GOT3 (cell line): ENCODE data around the gene TCEAL3.
"Not testable (repeated sequence)": the region's sequence is repeated elsewhere in the genome, so short reads cannot be mapped to it uniquely, and the experiment has no call there.

Source experiments
- DNase-seq: peaks from one replicate; lab custom pipeline; 2025; ENCODE audit warnings: mixed read lengths; lab: John Stamatoyannopoulos, UW

TCEAL3 gene

DNA sequence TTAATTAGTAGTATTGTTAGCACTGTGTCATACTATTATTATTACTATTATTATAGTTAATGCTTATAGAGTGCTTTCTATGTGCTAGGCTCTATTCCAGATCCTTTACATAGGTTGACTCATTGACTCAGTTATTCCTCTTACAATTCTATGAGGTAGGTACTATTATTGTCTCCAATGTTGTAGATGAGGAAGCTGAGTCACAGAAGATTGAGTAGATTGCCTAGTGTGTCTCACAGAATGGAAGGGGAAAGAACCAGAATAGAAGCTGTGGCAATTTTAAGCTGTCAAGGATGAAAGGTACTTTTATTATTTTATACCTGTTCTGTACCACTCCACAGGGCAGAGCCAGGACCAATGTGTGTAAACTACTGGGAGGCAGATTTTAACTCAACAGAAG, 19.1 kb downstream of the TCEAL3 start:
- DNase-seq = no peak

DNA sequence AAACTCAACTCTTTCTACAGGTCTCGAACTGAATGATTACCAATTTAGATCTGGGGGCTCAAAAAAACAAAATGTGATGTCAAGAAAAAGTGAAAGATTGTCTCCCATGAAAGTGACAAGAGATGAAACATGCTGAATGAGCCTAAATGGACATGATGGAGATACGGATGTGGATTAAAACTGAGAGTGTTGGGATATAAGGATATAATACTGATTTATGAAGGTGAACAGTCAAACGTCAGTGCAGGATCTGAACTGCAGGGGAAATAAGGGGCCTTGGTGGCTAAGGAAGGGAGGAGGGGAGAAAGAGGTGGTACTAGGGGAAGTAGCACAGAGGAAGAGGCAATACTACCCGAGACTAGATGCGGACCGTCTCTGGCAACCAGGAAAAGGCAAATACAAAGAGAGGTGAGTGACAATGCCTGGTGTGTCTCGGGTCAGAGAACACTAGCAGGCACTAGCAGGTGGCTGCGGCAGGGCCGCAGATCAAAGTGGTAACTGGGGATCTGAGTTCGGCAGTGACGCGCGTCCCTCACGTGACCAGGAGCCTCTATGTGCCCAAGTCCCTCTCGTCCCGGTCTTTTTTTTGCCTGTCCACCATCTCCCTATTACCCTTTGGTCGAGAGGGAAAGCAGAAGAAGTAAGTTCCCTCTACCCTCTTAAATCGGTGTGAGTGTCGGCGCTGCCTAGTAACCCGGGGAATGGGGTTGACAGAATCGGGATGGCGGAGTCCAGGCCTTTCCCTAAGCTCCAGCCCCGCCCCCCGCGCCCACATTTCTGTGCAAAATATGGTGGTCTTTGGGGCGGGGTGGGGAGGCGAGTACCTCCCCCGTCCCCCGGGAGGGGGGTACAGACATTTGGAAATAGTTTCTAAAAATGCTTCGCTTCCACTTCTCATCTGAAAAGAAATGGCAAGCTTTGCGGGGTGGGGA, 20.9 kb downstream of the TCEAL3 start, which contains the start of gene TCEAL1:
TCEAL1 (plus strand) TSS at position 590 of the 932 bp plus-strand sequence. CDS start 942 bp downstream, outside the sequence.
- DNase-seq = no peak

DNA sequence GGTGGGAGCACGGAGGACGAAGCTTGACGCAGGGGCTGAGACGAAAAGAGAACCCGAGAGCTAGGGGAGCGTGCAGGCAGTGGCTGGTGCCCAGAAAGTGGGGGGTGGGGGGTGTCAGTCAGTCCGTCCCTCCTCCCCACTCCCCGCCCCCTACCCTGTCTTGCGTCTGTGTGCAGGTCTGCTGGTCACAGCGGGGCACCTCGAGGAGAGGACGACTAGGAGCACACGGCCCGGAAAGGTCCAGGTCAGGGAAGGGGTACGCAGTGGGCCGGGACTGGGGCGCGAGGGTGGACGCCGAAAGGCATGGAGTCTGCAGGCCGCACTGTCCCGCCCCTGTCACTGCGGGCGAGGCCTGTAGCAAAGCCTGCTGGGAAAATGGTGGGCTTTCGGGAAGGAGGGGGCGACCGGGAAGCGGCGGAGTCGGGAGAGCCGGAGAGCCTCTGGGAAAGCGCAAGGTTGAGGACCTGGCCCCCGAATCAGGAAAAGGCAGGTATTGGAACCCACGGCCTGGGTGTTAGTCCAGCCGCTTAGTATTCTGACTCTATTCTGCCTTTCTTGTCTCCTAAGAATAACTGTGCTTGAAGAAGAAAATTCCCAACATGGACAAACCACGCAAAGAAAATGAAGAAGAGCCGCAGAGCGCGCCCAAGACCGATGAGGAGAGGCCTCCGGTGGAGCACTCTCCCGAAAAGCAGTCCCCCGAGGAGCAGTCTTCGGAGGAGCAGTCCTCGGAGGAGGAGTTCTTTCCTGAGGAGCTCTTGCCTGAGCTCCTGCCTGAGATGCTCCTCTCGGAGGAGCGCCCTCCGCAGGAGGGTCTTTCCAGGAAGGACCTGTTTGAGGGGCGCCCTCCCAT, 21.8 kb downstream of the TCEAL3 start:
- peak; percentile 4 for DNase-seq

DNA sequence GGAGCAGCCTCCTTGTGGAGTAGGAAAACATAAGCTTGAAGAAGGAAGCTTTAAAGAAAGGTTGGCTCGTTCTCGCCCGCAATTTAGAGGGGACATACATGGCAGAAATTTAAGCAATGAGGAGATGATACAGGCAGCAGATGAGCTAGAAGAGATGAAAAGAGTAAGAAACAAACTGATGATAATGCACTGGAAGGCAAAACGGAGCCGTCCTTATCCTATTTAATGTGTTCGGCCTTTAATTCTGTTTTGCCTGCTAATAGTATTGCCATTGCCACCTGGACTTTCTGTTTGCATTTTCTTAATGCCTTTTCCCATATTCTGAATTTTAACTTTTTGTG, 22.4 kb downstream of the TCEAL3 start:
- DNase-seq = no peak

DNA sequence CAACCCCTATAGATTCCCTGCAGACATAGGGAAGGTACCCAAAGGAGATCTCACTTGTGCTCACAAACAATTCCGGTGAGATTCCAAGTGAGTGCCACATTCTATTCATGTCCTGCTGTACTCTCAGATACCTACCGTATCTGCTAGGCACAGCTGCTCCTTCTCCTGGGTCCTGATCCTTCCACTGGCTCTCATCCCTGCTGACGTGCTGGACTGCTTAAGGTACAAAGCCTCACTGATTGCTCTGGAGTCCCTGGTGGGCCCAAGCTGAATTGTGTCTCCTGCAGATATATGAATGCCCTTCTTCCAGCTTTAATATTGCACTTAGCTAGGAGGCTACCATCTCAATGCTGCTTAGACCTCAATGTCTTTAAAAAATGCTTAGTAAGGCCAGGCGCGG, 23.4 kb downstream of the TCEAL3 start:
- DNase-seq = no peak

DNA sequence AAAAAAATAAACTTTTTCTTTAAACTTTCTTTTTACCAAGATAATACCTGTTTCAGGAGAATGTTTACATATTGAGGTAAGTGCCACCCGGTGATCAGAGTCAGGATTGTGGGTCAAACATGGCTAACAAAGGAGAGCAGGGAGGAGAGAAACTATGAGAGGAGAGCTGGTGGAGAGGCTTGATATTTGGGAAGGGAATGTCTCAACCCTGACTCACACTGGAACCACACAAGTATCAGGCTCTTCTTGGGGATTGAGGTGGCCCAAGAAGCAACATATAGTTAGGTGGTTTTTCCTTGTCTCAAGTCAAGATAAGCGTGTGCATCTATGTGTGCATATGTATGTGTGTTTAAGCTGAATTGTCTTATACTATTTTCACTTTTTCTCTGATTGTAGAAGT, 27.7 kb downstream of the TCEAL3 start:
- no peak for DNase-seq

DNA sequence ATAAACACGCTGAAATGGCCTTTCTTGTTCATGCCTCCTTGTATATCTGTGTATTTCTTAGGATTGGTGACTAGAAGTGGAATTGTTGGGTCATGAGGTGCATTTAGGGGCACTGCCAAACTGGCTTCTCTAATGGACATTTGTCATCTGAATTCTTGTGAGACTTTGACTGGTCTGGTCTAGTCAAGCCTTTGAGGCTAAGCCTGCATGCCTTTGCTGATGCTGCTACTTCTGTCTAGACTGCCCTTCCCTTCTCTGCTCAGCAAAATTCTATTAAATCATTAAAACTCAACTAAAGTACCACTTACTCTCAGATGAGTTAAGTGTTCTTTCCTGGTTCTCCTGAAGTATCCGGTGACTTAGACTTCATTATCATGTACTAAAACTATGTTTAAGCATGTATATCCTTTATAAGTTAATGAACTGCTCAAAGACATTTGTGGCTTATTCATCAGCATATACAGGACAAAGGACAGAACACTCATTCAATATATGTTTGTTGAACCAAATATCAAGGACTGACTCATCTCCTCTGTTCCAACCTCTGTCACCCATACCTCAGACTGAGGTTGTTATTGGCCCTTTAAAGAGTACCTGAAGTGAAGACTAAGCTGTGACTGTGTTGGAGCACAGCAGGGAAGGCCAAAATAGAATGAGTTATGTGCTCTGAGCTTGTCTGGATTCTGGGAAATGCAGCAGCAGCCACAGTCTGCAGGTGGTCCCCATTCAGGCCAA, 30.0 kb downstream of the TCEAL3 start:
- no peak for DNase-seq

DNA sequence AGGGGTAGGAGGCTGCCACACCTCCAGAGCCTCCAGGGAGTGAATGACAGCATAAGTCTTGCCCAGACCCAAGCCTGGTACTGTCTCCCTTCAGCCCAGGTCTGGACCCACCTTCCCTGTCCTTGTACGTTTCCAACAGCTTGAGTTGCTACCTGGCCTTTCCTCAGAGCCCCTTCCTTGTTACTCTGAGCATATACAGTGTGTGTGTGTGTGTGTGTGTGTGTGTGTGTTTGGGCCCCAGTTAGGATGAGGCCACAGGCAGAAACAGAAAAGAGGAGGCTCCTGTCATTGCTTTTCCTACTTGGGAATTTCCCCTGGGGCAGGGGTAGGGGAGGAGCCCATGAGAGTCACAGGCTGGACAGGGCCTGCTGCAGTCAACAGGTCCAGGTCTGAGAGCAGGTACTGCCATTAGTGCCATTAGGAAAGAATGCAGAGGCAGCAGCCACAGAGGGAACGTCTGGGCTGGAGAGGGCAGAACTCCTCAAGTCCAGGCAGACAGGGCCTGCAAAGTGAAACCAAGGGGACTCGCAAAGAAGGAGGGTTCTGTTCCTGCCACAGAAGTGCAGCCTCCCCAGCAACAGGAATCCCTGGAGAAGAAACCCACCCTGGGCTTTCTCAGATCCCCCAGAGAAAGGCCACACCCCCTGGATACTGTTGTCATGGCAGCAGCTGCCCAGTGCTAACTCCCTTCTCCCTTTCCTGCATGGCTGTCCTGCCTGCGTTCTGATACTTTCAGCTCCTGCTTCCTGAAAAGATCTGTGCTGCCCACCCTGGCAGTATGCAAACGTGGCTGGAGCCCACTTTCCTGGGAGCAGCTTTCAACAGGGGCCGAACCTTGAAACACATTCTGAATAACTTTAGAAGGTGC, 30.9 kb downstream of the TCEAL3 start:
- DNase-seq = not testable (repeated sequence)

DNA sequence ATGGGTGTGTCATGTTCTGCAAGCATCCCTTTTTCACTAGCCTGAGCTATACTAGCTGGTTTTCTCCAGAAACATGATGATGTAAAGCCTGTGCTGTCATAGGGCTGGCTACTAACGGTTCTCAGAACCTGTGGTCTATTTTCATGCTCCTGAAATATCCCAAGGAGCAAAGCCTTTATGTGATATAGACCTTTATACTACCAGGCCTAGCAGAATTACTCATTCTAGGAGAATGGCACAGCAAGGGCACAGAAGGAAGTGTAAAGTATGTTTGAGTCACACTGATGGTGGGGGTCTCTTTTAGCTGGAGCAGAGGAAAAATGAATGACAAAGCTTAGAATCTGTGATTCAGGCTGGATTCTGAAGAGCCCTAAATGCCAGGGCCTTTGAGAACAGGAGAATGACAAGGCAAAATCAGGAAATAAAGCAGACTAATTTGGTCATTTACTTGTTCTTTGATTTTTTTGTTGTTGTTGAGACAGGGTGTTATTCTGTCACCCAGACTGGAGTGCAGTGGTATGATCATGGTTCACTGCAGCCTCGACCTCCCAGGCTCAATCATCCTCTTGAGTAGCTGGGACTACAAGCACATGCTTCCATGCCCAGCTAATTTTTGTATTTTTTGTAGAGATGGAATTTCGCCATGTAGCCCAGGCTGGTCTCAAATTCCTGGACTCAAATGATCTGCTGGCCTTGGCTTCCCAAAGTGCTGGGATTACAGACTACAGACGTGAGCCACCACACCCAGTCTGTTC, 32.8 kb downstream of the TCEAL3 start:
- DNase-seq = no peak

DNA sequence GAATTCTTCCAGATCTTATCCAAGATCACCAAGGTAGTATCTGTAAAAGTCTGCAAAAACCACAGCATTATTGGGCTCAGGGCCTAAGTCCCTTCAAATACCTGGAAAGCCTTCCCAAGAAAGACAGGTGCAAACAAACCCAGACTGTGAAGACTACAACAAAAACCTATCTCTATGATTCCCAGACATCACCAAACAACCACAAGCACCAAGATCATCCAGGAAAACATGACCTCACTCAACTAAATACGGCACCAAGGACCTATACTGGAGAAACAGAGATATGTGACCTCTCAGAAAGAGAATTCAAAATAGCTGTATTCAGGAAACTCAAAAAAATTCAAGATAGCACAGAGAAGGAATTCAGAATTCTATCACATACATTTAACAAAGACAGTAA, 36.4 kb downstream of the TCEAL3 start:
- no peak for DNase-seq

DNA sequence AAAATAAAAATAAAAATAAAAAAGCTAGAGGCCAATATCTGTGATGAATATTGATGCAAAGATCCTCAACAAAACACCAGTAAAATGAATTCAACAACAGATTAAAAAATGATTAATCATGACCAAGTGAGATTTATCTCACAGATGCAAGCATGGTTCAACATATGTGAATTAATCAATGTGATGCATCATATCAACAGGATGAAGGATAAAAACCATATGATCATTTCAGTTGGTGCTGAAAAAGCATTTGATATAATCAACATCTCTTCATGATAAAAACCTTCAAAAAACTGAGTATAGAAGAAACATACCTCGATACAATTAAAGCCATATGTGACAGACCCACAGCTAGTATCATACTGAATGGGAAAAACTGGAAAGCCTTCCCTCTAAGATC, 39.9 kb downstream of the TCEAL3 start:
- DNase-seq = no peak

DNA sequence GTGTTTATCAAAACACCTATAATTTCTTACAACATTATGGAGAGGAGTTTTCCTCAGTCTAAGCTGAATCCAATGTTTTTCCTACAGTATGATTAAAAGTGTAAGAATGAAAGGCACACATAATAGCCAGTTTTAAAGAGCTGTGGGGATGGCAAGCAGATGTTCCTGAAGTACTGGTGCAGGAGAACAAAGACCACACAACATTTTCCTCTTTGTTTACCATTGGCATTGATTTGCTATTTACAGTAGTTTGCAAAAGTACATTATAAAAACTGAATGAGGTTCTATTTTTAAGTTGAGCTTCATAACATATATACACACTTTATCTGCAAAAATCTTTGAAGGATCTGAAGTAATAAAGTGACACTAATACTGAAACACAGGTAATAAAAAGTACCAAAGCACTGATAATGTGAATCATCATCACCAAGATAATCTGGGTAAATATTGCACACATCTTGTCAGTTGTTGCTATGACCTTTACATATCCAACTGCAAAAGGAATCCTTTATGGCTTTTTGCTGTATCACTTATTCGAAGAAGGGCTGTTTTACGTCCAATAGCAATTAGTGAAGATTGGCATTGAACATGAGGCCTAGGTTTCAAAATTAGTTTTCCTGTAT, 43.5 kb downstream of the TCEAL3 start:
- DNase-seq = no peak

DNA sequence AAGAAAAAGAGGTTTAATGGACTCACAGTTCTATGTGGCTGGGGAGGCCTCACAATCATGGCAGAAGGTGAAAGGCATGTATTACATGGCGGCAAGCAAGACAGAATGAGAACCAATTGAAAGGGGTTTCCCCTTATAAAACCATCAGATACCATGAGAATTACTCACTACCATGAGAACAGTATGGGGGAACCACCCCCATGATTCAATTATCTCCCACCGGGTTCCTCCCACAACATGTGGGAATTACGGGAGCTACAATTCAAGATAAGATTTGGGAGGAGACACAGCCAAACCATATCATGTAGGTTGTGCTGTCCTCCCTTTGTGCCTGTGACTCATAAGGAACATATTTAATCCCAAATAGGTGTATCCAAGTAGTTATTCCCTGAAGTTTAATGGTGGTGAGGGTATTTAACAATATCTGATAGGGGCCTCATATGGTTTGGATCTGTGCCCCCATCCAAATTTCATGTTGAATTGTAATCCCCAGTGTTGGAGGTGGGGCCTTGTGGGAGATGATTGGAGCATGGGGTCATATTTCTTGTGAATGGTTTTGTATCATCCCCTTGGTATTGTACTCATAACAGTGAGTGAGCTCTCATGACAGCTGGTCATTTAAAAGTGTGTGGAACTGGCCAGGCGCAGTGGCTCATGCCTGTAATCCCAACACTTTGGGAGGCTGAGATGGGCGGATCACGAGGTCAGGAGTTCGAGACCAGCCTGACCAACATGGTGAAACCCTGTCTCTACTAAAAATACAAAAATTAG, 47.7 kb downstream of the TCEAL3 start:
- not testable (repeated sequence) for DNase-seq

DNA sequence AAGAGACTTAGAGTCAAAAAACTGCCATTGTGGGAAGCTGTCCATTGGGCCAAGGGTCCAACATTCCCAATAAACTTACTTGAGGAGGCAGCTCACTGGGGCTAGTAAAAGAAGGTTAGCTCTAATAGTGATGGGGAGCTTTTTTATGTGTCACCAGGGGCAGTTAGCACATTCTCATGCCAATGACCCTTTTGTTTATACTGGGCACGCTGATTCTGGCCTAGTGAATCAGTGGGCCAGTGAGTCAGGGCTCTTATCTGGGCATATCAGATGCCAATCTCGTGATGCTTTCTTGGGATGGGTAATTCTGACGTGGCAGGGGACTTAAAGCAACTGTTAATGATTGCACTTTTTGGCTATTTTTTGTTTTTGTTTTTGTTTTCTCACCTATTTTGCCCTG, 48.9 kb downstream of the TCEAL3 start:
- DNase-seq = no peak

DNA sequence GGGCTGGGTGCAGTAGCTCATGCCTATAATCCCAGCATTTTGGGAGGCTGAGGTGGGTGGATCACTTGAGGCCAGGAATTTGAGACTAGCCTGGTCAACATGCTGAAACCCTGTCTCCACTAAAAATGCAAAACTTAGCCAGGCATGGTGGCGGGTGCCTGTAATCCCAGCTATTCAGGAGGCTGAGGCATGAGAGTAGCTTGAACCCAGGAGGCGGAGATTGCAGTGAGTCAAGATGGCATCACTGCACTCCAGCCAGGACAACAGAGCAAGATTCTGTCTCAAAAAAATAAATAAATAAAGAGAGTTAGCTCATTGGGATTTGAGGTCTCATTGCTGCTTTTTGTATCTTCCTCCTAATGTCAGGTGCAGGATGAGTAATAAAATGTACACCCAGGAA, 49.3 kb downstream of the TCEAL3 start:
- DNase-seq = not testable (repeated sequence)

DNA sequence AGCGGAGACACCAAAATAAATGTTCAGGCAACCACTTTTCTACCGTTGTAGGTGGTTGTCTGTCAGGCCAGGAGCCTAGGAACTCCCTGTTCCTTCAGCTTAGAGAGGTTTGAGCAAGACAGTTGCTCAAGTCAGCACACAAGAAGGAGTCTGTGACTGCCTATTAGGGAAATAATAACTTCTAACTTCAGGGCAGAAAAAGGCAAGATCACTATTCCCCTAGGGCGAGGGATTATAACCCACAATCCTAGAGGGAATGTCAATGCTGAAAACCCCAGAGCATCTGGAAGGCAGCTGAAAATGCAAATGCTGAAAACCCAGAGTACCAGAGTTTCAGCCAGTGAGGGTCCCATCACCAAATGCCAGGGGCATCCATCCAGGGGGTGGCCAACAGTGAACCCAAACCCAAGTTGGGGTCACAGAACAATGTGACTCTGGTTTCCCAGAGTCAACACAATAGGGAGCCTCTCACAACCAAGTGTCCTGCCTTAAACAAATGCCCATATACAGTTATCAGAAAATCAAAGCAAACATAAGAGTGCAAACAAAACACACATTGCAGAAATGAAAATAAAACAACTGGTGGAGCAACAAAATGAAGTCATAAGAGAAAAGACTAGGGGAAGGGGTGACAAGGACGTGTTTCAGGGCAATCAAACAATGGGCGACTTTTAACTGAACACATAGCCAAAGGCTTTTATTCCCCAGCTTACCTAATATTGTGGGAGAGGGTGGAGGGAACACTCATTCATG, 51.1 kb downstream of the TCEAL3 start:
- no peak for DNase-seq

DNA sequence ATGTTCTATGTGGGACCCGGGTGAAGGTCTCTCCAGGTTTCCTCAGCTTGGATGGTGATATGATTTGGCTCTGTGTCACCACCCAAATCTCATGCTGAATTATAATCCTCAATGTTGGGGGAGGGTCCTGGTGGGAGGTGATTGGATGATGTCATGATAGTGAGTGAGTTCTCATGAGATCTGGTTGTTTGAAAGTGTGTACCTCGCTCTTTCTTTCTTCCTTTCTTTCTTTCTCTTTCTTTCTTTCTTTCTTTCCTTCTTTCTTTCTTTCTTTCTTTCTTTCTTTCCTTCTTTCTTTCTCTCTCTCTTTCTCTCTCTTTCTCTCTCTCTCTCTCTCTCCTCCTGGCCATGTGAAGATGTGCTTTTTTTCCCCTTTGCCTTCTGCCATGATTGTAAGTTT, 51.7 kb downstream of the TCEAL3 start:
- not testable (repeated sequence) for DNase-seq
